HG03045 (cell line): ENCODE measurements around the gene SEMA3G.

Experiments used
- ATAC-seq: cut with Tn5 transposase; IDR thresholded peaks from one replicate; pipeline ENCODE4 v1.9.1; 2021; ENCODE audit warnings: mild to moderate bottlenecking, moderate library complexity; ENCODE audit not compliant: unreplicated experiment

SEMA3G gene

DNA sequence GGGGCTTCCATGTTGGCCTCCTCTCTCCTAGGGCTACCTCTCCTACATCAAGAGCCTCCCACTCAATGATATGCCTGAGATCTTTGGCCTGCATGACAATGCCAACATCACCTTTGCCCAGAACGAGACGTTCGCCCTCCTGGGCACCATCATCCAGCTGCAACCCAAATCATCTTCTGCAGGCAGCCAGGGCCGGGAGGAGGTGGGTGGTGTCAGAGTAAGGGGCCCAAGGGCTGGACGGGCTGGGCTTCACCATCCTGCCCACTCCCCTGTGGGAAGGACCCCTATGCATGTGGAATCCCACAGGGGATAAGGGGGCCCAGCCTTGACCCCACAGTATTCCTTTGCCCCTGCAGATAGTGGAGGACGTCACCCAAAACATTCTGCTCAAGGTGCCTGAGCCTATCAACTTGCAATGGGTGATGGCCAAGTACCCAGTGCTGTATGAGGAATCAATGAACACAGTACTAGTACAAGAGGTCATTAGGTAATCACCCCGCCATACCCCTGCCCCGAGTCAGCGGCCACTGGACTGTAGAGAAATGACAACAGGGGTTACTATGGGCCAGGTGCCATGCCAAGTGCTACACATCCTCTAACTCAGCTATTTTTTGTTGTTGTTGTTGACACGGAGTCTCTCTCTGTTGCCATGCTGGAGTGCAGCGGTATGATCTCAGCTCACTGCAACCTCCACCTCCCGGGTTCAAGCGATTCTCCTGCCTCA, 47.1 kb downstream of the SEMA3G start:
- ATAC-seq, result no peak

DNA sequence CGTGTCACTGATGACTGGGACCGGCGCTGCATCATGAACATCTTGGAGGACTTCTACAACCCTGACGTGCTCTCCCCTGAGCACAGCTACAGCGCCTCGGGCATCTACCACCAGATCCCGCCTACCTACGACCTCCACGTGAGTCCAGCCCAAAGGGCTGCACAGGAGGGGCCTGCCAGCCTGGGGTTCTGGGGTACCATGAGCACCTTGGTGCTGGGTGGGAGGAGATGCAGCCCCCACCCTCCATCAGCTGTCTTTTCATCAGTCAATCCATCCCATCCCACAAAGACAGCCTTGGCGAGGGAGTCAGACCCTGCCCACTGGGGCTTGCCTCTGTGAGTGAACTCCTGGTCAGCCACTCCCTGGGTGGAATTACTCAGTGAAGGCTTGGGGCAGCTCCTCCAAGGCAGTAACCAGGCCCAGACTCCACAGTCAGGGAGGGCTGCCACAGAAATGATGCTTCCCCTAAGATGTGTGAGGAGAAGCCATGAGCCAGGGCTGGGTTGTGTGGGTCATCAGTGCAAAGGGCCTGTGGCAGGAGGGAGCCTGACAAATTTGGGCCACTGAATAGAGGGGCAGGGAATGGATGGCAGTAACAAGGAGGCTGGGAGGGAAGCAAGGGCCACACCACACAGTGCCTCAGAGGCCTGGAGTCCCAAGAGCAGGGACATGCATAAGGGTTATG, 47.9 kb downstream of the SEMA3G start:
- ATAC-seq, result no peak

DNA sequence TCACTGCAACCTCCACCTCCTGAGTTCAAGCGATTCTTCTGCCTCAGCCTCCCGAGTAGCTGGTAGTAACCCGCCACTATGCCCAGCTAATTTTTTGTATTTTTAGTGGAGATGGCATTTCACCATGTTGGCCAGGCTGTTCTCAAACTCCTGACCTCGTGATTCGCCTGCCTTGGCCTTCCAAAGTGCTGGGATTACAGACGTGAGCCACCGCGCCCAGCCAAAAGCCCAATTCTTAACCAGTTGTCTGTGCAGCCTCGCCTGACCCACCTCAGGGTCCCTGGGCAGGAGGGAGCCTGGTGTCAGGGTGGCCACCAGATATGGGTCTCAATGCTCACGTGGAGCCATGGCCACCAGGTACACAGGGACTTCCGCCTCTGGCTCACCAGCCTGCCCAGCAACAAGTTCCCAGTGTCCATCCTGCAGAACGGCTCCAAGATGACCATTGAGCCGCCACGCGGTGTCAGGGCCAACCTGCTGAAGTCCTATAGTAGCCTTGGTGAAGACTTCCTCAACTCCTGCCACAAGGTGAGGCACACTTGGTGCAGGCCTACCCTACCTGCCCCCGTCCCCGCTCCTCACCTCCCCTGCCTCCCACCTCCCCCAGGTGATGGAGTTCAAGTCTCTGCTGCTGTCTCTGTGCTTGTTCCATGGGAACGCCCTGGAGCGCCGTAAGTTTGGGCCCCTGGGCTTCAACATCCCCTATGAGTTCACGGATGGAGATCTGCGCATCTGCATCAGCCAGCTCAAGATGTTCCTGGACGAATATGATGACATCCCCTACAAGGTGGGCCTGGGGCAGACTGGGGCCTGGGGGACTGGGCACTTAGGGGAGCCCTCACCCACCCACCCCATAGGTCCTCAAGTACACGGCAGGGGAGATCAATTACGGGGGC, 48.6 kb downstream of the SEMA3G start:
- ATAC-seq, result no peak

DNA sequence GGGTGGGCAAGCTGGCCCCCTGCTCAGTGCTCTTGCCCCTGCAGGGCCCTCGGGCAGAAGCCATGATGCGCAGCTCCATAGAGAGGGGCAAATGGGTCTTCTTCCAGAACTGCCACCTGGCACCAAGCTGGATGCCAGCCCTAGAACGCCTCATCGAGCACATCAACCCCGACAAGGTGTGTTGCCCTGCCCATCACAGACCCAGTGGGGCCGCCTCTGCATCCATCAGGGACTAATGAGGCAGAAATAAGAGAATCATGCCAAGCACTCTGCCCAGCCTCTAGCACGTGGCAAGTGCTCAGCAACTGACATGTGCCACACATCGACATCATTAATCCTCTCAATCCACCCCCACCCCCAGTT, 49.4 kb downstream of the SEMA3G start:
- ATAC-seq, result no peak

DNA sequence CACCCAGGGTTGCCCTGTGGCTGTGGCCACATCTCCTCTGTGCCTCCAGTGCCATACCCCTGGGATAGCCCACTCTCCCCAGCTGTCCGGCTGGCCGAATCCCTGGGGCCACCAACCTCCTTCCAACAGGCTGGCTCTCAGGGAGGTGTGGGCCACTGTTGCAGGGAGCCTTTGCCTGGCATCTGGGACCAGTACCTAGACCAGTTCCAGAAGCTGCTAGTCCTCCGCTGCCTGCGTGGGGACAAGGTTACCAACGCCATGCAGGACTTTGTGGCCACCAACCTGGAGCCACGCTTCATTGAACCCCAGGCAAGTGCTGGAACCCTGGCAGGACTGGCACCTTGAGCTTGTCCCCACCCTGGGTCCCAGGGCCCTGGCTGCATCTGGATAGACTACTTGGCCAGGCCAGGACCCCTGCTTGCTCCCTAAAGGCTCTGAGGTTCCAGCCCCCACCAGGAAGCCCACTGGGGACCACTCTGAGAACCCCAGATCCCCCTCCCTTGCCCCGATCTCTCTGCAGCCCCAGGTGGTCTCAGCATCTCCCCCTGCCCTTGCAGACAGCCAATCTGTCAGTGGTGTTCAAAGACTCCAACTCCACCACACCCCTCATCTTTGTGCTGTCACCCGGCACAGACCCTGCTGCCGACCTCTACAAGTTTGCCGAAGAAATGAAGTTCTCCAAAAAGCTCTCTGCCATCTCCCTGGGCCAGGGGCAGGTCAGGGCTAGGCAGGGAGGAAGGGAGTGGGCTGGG, 50.0 kb downstream of the SEMA3G start:
- no peak for ATAC-seq

DNA sequence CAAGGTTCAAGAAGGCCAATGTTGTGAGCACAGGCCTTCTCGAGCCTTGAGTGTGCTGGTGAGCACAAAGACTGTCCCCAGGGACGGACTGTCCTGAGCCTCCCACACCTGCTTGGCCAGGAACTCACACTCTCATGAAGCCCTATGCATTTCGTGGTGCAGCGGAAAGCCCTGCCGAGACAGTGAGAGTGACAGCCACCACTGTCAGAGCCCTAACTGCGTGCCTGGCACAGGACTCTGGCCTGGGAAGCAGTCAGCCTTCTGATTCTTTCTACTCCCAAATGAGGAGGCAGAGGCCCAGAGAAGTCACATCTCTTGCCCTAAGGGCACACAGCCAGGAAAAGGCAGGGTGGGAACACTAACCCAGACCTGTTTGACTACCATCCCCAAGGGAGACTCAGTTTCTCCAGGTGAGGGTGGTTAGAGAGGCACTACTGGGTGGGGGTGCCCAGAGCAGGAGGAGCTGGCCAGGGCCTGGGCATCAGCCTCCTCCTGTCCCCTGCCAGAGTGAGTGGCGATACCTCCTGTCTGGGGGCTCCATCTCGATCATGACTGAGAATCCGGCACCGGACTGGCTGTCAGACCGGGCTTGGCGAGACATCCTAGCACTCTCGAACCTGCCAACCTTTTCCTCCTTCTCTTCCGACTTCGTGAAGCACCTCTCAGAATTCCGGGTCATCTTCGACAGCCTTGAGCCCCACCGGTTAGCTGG, 50.8 kb downstream of the SEMA3G start:
- no peak for ATAC-seq

DNA sequence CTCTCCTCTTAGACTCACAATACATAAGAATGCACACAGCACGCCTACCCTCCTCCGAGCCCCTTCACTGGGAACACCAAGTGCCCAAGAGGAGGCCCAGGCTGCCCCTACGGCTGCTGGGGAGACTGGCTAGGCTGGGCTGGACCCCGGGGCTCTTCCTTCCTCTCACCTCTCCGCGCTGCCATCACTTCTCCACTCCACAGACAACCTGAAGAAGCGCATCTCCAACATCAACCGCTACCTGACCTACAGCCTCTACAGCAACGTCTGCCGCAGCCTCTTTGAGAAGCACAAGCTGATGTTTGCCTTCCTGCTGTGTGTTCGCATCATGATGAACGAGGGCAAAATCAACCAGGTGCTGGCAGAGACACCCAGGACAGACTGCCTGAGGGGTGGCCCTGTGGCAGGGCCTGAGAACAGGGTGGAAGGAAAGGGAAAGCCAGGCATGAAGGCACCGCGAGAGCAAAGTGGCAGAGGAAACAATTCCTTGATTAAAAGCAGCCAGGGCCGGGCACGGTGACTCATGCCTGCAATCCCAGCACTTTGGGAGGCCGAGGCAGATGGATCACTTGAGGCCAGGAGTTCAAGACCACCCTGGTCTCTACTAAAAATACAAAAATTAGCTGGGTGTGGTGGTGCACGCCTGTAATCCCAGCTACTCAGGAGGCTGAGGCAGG, 51.6 kb downstream of the SEMA3G start:
- ATAC-seq, result no peak

DNA sequence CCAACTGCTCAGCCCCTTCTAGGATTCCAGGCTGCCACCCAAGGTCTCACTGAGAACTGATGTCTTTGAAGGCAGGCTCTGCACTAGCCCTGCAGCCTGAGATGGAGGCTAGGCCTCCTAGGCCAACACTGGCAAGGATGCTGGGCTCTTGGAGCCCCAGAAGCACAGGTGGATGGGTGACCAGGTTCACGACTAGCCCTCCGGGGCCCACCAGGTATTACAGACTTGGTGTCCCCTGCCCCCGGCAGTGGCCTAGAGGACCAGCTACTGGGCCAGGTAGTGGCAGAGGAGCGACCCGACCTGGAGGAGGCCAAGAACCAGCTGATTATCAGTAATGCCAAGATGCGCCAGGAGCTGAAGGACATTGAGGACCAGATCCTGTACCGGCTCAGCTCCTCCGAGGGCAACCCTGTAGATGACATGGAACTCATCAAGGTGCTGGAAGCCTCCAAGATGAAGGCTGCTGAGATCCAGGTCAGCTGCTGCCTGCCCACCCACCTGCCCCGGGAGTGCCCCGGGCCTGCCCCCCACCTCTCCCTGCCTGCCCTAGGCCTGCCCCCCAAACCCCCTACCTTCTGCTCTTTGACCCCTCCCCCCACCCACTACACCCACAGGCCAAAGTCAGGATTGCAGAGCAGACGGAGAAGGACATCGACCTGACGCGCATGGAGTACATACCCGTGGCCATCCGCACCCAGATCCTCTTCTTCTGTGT, 52.5 kb downstream of the SEMA3G start:
- no peak for ATAC-seq

DNA sequence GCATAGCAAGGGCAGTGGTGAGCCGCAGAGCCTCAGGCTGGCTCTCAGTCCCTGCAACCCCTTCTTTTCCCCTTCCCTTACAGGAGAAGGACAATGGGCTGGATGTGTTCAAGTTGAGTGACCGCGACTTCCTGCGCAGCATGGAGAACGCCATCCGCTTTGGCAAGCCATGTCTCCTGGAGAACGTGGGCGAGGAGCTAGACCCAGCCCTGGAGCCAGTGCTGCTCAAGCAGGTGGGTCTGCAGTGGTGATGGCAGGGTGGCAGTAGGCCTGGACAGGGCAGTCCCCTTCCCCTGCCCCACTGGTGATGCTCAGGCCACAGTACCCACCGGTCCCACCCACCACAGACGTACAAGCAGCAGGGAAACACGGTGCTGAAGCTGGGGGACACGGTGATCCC, 53.8 kb downstream of the SEMA3G start:
- ATAC-seq, result no peak

DNA sequence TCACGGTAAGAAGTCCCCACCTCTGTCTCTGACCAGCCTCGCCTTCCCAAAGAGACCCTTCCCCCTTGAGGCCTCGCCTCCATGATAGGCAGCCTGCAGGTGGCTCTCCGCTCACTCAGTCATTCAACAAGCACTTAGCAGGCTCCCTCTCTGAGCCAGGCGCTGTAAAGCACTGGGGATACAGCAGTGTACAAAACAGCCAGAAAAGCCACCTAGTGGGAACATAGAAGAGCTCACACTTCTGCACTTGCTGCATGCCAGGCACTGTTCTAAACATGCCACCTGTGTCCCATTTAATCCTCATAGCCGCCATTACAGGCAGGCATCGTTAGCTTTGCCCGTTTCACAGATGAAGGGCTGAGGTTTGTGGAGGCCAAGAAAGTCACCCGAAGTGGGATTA, 56.0 kb downstream of the SEMA3G start:
- no peak for ATAC-seq

DNA sequence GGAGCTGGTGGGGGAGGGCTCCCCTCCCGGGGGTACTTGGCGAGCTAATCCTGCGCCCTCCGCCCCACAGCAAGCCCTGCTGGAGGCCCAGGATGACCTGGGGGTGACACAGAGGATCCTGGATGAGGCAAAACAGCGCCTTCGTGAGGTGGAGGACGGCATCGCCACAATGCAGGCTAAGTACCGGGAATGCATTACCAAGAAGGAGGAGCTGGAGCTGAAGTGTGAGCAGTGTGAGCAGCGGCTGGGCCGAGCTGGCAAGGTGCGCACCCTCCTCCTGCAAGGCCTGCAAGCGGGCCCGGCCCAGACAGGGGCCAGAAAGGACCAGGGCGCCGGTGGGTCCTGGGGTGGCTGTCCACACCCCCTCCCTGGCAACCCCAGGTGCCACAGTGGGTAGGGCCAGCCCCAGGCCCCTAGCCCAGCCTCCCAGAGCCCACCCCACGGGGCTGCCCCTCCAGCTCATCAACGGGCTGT, 56.5 kb downstream of the SEMA3G start:
- no peak for ATAC-seq

DNA sequence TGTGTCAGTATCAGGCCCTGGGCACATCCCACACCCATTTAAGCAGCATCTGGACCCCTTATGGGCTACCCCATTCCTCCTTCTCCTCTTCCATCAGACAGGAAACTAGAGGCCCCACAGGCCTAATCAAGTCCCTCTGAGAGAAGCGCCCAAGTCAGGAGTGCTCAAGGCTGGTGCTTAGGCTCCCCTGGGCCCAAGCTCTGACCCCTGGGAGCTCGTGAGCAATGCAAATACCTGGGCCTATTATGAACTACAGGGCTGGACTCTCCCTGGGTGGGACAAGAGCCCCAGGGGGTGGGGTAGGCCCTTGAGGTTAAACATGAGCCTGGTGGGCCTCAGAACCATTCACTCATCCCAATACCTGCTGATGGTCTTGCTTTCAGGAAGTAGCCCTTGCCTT, 57.4 kb downstream of the SEMA3G start:
- no peak for ATAC-seq

DNA sequence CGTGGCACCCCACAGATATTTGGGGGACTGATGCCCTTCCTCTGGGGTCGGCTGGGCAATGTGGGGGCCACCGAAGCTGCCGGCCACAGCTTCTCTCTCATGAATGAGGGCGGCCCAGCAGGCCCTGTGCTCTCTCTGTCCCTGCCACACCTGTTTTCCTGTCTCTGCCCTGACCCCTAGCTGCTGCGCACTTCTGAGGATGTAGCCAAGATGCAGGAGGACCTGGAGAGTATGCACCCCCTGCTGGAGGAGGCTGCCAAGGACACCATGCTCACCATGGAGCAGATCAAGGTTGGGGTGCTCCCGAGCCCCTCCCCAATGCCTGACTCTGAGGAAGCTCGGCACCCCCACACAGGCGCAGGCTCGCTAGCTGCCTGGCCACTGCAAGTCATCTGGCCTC, 59.7 kb downstream of the SEMA3G start:
- ATAC-seq, result no peak

DNA sequence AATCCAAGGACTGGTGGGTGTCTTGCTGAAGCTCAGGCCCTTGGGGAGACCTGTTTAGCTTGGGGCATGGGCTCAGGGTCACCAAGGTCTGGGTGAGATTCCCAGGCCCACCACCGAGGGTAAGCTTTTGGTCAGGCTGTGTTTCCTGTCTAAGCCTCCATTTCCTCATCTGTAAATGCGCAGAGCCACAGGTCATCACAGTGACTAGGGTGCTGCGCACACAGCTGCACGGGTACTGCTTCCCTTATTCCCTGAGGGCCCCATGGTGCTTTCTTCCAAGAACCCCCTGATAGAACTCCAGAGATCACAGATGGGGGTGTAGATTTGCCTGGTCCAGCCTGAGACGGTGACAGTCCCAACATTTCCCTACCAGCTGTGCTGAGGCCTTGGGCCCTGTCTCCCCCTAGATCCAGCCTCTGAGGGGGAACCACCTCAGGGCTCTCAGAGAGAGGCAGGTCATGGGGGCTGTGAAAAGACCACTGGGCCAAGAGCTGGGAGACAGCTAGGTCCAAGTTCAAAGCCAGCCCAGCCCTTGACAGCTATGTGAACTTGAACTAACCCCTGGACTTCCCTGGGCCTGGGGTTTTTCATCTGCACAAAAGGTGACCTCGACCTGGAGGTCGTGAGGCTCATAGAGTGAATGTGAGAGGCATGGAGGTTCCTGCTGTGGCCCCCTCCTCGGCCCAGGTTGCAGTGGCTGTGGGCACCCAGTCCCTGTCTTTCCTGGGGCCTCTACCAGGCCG, 60.7 kb downstream of the SEMA3G start:
- ATAC-seq, result no peak

DNA sequence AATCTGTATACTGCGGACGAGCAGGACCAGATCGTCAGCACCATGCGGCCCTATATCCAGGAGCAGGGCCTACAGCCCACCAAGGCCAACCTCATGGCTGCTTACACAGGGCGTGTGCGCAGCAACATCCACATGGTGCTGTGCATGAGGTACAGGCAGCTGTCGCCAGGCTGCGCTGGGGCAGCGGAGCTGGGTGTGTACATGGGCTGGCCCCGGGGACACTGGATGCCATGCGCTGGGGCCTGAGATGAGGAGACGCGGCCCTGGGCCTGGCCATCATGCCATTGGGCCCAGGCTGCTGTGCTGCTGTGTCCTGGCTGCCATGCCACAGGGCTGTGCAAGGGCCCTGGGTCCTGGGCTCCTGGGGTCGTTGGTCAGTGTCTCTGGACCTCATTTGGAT, 61.5 kb downstream of the SEMA3G start:
- no peak for ATAC-seq
